SK-MEL-5 (cell line): ENCODE results near the gene TSHZ1. TPM values are rescaled to one million over a fixed set of nuclear protein-coding genes. Genes with fewer than 3 reads are reported as not detected.

Experiments used
- DNase-seq: peaks from one replicate; pipeline ENCODE4 v3.0.0-alpha.2; 2016; ENCODE audit warnings: low read depth, low spot score
- in situ Hi-C: cut with HindIII; loops from 2 replicates; pipeline ENCODE4 v1.10.0; 2016; ENCODE audit warnings: low sequenced_read_pairs, high pct_unique_total_duplicates, low pct_unique_long_range_greater_than_20kb
- polyA plus RNA-seq, 2 experiments: library from polyadenylated mRNA; depleted of rRNA; stranded (reverse); fragments of >200 nt; gene quantifications; 2 replicates each; pipeline ENCODE4 v1.2.3, GENCODE V29; 2015
- total RNA-seq: library from RNA; depleted of rRNA; stranded (reverse); fragments of >200 nt; shearing (Covaris generic); gene quantifications from 2 replicates; pipeline ENCODE4 v1.2.3, GENCODE V29; 2014; rRNA removed

The TSHZ1 gene, protein sequence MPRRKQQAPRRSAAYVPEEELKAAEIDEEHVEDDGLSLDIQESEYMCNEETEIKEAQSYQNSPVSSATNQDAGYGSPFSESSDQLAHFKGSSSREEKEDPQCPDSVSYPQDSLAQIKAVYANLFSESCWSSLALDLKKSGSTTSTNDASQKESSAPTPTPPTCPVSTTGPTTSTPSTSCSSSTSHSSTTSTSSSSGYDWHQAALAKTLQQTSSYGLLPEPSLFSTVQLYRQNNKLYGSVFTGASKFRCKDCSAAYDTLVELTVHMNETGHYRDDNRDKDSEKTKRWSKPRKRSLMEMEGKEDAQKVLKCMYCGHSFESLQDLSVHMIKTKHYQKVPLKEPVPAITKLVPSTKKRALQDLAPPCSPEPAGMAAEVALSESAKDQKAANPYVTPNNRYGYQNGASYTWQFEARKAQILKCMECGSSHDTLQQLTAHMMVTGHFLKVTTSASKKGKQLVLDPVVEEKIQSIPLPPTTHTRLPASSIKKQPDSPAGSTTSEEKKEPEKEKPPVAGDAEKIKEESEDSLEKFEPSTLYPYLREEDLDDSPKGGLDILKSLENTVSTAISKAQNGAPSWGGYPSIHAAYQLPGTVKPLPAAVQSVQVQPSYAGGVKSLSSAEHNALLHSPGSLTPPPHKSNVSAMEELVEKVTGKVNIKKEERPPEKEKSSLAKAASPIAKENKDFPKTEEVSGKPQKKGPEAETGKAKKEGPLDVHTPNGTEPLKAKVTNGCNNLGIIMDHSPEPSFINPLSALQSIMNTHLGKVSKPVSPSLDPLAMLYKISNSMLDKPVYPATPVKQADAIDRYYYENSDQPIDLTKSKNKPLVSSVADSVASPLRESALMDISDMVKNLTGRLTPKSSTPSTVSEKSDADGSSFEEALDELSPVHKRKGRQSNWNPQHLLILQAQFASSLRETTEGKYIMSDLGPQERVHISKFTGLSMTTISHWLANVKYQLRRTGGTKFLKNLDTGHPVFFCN (N-terminal part only)
- total RNA-seq: 3.0 and 4.1 TPM in 2 replicates
- polyA plus RNA-seq (2015; cell fraction: cytosol; rRNA removed): 8.6 and 12.7 TPM in 2 replicates
- polyA plus RNA-seq (2015; cell fraction: nucleus; rRNA removed): 4.9 and 7.5 TPM in 2 replicates

DNA sequence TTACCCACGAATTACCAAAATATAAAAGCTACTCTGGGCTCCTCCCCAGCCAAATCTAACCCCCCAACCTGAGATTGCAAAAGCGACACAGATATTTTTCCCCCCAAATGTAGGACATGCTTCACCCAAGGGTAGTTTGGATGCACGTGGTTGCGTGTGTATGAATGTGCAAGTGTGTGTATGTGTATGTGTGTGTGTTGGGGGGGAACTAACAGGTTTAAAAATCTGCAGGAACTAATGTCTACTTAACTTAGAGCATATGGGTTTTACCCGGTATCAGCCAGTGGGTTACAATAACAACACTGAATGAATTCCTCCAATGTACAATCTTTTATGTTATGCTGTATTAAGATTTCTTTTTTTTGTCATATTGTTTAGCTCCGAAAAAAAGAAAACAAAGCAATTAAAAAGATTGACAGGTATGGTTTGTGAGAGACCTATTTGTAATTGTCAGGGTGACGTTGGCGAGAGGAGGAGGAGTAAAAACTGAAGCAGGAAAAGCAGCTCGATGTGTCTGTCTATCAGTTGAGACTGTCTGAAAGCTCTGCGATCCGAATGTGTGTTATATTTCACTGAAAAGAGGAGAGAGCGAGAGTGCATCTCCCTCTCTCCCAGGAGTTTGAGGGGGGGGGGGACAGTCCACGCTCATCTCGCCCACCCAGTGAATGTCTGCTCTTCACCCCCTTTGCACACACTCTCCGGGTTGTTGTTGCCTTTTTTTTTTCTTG, at the start of gene TSHZ1:
Gene TSHZ1 (plus strand): TSS at position 524 of the 728 bp plus-strand sequence. CDS start 1,080 bp downstream, outside the sequence.
- DNase-seq: peak; percentile 85
- in situ Hi-C loops: no loop called here

- DNase-seq: peak; percentile 73
Observed at GRCh38 chr18:75161256-75162028, 49.2 kb upstream of the TSHZ1 start.

GRCh38 chr18:75162467-75162866, 48.1 kb upstream of the TSHZ1 start:
- in situ Hi-C loops: no loop called here
- DNase-seq: no peak

More at GRCh38 chr18:75161256-75162028, 49.2 kb upstream of the TSHZ1 start:
- in situ Hi-C loops: no loop called here

- in situ Hi-C loops: no loop called here
- DNase-seq: no peak
Observed at GRCh38 chr18:75162978-75163377, 47.6 kb upstream of the TSHZ1 start.

GRCh38 chr18:75163736-75164135, 46.9 kb upstream of the TSHZ1 start:
- no peak for DNase-seq
- in situ Hi-C loops: no loop called here

- no peak for DNase-seq
- in situ Hi-C loops: no loop called here
Observed at GRCh38 chr18:75164479-75164878, 46.1 kb upstream of the TSHZ1 start.

DNA sequence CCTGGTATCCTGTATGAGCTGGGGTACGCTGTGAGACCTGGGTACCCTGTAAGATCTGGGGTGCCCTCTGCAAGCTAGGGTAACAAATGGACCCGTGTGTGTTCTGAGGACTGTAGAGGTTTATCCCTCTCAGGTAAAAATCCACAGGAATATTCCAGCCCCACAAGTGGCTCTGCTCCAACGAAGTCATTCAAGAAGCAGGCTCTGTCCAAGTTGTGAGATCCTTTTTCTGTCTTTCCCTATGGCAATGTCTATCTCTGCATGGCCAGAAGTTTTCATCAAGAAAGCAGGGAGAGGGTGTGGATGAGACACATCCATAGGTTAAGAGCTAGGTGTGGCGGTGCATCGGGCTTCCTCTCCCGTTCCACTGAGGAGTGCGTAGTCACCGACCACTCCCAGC, 44.7 kb upstream of the TSHZ1 start:
- in situ Hi-C loops: no loop called here
- no peak for DNase-seq

GRCh38 chr18:75167137-75167536, 43.5 kb upstream of the TSHZ1 start:
- DNase-seq: no peak
- in situ Hi-C loops: no loop called here

DNA sequence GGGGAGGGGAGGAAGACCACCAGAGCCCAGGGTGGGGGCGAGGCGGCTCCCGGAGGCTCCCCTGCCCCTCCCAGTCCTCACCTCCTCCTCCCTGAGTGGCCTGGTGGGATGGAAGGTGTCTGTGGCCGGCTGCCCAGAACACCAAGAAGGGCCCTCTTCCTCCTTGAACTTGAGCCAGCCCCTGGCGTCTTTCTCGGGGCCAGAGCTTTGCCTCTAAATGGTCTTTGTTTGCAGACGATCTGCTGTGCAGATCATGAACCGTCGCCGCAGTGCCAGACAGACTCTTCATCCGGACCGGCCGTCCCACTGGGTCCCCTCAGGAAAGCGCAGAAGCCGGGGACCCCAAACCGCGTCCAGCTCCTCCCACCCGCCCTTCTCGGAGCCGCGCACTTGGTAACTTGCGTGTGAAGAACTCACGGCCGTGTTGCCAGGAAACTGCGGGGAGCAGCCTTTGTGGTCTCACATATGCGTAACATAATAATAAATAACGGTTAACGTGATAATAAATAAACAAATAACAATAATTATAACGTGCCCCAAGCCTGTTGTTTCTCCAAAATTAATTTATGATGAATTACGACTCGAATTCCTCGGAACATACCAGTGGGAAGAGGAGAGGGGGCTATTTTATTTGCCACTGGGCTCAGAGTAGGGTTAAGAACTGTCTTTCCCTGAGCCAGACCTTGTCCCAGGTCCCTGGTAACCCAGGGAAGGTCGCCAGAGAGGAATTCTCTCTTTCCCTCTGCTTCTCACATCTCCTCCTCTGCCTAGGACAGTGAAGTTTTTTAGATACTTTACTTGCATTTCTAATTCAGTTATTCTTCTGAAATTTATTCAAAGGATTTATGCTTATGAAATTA, 42.6 kb upstream of the TSHZ1 start:
- in situ Hi-C loops: no loop called here
- no peak for DNase-seq

DNA sequence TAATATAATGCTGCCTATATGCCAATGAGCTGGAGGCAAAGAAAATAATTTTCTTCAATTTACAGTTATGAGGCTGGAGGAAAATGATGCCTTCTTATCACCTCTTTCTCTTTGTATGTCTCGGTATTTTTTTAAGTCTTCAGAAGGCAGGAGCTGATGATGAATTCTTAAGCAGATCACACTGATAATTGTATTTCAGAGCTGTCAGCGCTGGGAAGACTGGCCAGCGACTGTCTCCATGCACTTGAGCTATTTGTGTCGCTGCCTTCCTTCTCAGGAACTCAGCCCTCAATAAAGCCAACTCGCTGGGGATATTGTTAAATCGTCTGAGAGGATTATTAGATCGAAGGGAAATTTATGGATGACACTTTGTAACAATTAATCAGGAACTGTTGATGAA, 42.0 kb upstream of the TSHZ1 start:
- in situ Hi-C loops: no loop called here
- no peak for DNase-seq

GRCh38 chr18:75169411-75169810, 41.2 kb upstream of the TSHZ1 start:
- DNase-seq: no peak
- in situ Hi-C loops: no loop called here

DNA sequence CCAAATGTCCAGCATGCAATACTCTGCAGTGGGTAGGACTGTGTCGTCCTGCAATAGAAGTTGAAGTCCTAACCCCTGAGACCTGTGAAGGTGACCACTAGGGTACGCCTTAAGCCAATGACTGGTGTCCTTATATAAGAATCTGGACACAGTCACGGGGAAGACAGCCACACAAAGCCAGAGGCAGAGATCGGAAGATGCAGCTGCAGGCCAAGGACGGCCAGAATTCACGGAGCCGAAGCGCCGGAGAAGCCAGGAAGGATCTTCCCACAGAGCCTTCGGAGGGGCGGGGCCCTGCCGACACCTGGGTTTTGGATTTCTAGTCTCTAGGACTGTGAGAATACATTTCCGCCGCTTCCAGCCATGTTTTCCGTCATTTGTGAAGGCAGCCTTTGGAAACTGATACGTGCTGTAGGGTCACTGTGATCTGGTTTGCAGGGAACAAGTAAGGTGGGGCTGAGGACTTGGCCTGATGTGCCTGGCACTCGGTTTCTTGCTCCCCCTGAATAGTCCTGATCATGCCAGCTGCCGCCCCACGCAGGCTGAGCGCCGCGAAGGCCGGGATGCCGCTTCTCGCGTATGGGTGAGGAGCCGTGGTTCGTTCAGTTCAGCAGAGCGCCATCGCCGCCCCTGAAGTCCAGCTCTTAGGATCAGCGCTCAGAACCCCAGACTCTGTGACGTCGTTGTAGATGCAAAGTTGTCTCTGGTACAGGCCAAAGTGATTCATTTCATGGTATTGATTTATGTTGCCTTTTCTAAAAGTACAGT, 40.4 kb upstream of the TSHZ1 start:
- DNase-seq: no peak
- in situ Hi-C loops: no loop called here

- in situ Hi-C loops: no loop called here
- DNase-seq: no peak
Observed at GRCh38 chr18:75170916-75171315, 39.7 kb upstream of the TSHZ1 start.

DNA sequence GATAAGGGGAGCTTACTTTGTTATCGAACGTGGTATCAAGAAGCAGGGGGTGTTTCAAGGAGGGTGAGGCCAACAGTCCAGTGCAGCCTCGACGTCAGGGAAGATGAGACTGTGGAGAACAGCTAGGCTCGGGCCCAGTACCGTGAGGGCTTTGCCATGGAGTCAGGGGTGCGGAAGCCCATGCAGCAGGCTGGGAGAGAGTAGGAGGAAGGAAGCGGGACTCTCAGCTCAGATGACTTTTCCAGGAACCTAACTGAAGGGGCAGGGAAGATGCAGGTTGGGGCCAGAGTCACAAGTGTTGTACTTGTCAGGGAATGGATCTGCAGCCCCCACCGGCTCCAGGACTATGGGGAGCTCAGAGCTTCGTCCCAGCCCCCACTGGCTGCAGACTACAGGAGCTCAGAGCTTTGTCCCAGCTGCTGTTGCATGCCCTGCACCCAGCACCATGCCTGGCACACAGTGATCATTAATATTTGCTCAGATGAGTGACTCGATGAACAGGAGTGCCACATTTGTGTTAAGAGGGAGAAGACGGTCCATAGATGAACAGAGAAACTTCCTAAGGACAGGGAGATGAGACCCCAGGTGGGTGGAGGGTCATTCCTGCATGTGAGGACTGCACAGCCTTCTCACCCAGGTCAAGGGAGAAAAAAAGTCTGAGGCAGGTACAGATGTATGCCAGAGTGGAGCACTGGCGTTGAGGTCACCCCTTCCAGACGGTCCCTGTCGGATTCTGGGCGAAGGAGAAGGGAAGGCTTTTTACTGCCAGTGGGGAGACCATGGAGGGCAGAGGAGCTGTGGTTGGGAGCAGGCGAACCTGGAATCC, 38.1 kb upstream of the TSHZ1 start:
- DNase-seq: no peak
- in situ Hi-C loops: no loop called here

- in situ Hi-C loops: no loop called here
- peak; percentile 5 for DNase-seq
Observed at GRCh38 chr18:75173125-75173432, 37.5 kb upstream of the TSHZ1 start.
